Effector memory CD4-positive, alpha-beta T cell (primary cell): ENCODE measurements around the gene NKX2-1.
"Not testable (repeated sequence)": the region's sequence is repeated elsewhere in the genome, so short reads cannot be mapped to it uniquely, and the experiment has no call there.

ENCODE experiments used
- DNase-seq, 3 donors: peaks; one replicate each; pipeline ENCODE4 v3.0.0-alpha.2; 2020
- H3K27ac ChIP-seq: 2 replicates; pipeline ENCODE4 v1.7.0; 2013; ENCODE audit warnings: mild to moderate bottlenecking, low read length, moderate library complexity; ENCODE audit not compliant: insufficient read depth, poor library complexity, severe bottlenecking
- H3K27me3 ChIP-seq: replicated peaks from 2 replicates; pipeline ENCODE4 v1.7.0; 2013; ENCODE audit warnings: mild to moderate bottlenecking, low read length; ENCODE audit not compliant: insufficient read depth, control insufficient read depth, poor library complexity, severe bottlenecking
- H3K36me3 ChIP-seq: 2 replicates; pipeline ENCODE4 v1.7.0; 2013; ENCODE audit warnings: mild to moderate bottlenecking, low read length, moderate library complexity; ENCODE audit not compliant: control insufficient read depth, insufficient read depth
- H3K4me1 ChIP-seq: 2 replicates; pipeline ENCODE4 v1.7.0; 2013; ENCODE audit warnings: low read length, mild to moderate bottlenecking; ENCODE audit not compliant: control insufficient read depth, insufficient read depth, poor library complexity, severe bottlenecking
- H3K4me3 ChIP-seq: 2 replicates; pipeline ENCODE4 v1.7.0; 2013; ENCODE audit warnings: low read length, low read depth, mild to moderate bottlenecking; ENCODE audit not compliant: insufficient read depth, poor library complexity, severe bottlenecking
- H3K9me3 ChIP-seq: 2 replicates; pipeline ENCODE4 v1.7.0; 2013; ENCODE audit warnings: mild to moderate bottlenecking, low read length, moderate library complexity; ENCODE audit not compliant: control insufficient read depth
- total RNA-seq, 3 donors: gene quantifications; one replicate each; lab custom pipeline; 2026; lab: John Stamatoyannopoulos, UW

Gene NKX2-1
- total RNA-seq: 0 to 0.09 (median 0) reads per million in 3 donors

GRCh38 chr14:36519431-36520321 lies at the start of gene NKX2-1:
Gene NKX2-1, minus strand, starts transcription at chr14:36520232. Its CDS starts 103 bp downstream, at chr14:36520129.
- H3K27me3 ChIP-seq: peaks cover 40% of the 10 kb centered on the region
- H3K36me3 ChIP-seq: no peaks in the 10 kb centered on the region
- peaks cover 11% of the 10 kb centered on the region for H3K4me1 ChIP-seq
- no peak within 1 kb of the TSS for H3K27ac ChIP-seq
- H3K9me3 ChIP-seq: no peaks in the 10 kb centered on the region
- DNase-seq: no peak
- peak within 1 kb of the TSS; percentile 25 for H3K4me3 ChIP-seq

- Histone ChIP-seq H3K4me3 (no peak overlapping the region), H3K27me3 (no peaks in the 10 kb centered on the region), H3K4me1 (no peaks in the 10 kb centered on the region), H3K27ac (no peak overlapping the region), H3K9me3 (no peaks in the 10 kb centered on the region), H3K36me3 (no peaks in the 10 kb centered on the region)
- DNase-seq: no peak
Observed at GRCh38 chr14:36556811-36557433, 36.9 kb upstream of the NKX2-1 start.

GRCh38 chr14:36555998-36556743 lies 36.1 kb upstream of the NKX2-1 start:
- no peak for DNase-seq
- Histone ChIP-seq H3K4me3 (no peak overlapping the region), H3K36me3 (no peaks in the 10 kb centered on the region), H3K9me3 (no peaks in the 10 kb centered on the region), H3K4me1 (no peaks in the 10 kb centered on the region), H3K27me3 (no peaks in the 10 kb centered on the region), H3K27ac (no peak overlapping the region)

GRCh38 chr14:36553656-36554260 lies 33.7 kb upstream of the NKX2-1 start:
- DNase-seq: no peak
- H3K27ac ChIP-seq: no peak overlapping the region

GRCh38 chr14:36550899-36551298 lies 30.9 kb upstream of the NKX2-1 start:
- no peak for DNase-seq
- Histone ChIP-seq H3K27ac (no peak overlapping the region), H3K4me3 (no peak overlapping the region), H3K27me3 (no peaks in the 10 kb centered on the region), H3K9me3 (no peaks in the 10 kb centered on the region), H3K4me1 (no peaks in the 10 kb centered on the region), H3K36me3 (no peaks in the 10 kb centered on the region)

More at GRCh38 chr14:36553656-36554260, 33.7 kb upstream of the NKX2-1 start:
- Histone ChIP-seq H3K4me3 (no peak overlapping the region), H3K36me3 (no peaks in the 10 kb centered on the region), H3K27me3 (no peaks in the 10 kb centered on the region), H3K4me1 (no peaks in the 10 kb centered on the region), H3K9me3 (no peaks in the 10 kb centered on the region)

GRCh38 chr14:36544280-36544679 lies 24.2 kb upstream of the NKX2-1 start:
- H3K36me3 ChIP-seq, H3K4me3 ChIP-seq, H3K4me1 ChIP-seq, H3K27ac ChIP-seq, DNase-seq, H3K27me3 ChIP-seq, H3K9me3 ChIP-seq: not testable (repeated sequence)

GRCh38 chr14:36538051-36538450 lies 18.0 kb upstream of the NKX2-1 start:
- Histone ChIP-seq H3K27ac (no peak overlapping the region), H3K27me3 (no peaks in the 10 kb centered on the region), H3K4me1 (no peaks in the 10 kb centered on the region), H3K4me3 (no peak overlapping the region), H3K9me3 (no peaks in the 10 kb centered on the region), H3K36me3 (no peaks in the 10 kb centered on the region)
- DNase-seq: no peak

GRCh38 chr14:36529062-36529461 lies 9.0 kb upstream of the NKX2-1 start:
- DNase-seq: no peak
- Histone ChIP-seq H3K4me3 (no peak overlapping the region), H3K36me3 (no peaks in the 10 kb centered on the region), H3K4me1 (no peaks in the 10 kb centered on the region), H3K27ac (no peak overlapping the region), H3K9me3 (no peaks in the 10 kb centered on the region), H3K27me3 (peaks cover 28% of the 10 kb centered on the region)

GRCh38 chr14:36525746-36526099 lies 5.7 kb upstream of the NKX2-1 start:
- Histone ChIP-seq H3K36me3 (no peaks in the 10 kb centered on the region), H3K4me3 (no peak overlapping the region), H3K9me3 (no peaks in the 10 kb centered on the region), H3K27me3 (peaks cover 39% of the 10 kb centered on the region), H3K27ac (no peak overlapping the region), H3K4me1 (peaks cover 6% of the 10 kb centered on the region)
- no peak for DNase-seq
